ENCODE measurements around the gene DARS1.
"Not testable (repeated sequence)": the region's sequence is repeated elsewhere in the genome, so short reads cannot be mapped to it uniquely, and the experiment has no call there.

DARS1 gene

DNA sequence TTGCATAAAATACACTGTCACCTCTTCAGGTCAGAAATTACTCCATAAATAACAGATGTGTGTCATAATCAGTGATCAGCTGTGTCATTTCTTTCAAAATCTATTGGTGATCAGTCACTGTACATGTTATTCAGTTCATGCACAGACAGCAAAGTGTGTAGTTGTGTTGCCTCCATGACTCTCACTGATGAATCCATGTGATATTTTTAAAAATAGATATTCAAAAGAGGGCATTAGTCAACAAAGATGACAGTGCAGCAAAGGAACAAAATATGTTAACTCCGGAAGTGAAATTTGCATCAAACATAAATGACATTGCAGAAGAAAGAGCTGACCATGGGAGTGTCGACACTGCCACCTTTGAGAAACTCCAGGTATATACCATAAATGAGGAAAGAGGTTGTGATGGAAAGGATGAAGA, 92.0 kb downstream of the DARS1 start:
- Histone ChIP-seq H3K36me3 (ENCODE audit: control insufficient read depth, insufficient read depth, low read length) (no peaks in the 10 kb centered on the region), H3K4me3 (ENCODE audit: low read depth, low read length) (no peak overlapping the region), H3K27me3 (ENCODE audit: control insufficient read depth, insufficient read depth, low read length) (no peaks in the 10 kb centered on the region), H3K9me3 (ENCODE audit: control insufficient read depth, insufficient read depth, low read length) (no peaks in the 10 kb centered on the region), H3K9ac (ENCODE audit: low read depth, low read length) (no peak overlapping the region), H3K4me1 (ENCODE audit: control insufficient read depth, insufficient read depth, low read length) (peaks cover 5% of the 10 kb centered on the region)

DNA sequence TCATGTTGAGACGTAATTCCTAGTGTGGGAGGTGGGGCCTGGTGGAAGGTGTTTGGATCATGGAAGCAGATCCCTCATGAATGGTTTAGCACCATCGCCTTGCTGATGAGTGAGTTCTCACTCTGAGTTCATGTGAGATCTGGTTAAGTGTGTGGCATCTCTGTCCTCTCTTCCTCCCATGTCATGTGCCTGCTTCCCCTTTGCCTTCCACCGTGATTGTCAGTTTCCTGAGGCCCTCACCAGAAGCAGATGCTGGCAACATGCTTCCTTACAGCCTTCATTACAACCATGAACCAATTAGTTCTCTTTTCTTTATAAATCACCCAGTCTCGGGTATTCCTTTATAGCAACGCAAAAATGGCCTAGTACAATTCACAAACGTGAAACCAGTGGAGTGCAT, 94.6 kb downstream of the DARS1 start:
- Histone ChIP-seq H3K9ac (ENCODE audit: low read depth, low read length) (no peak overlapping the region), H3K4me3 (ENCODE audit: low read depth, low read length) (no peak overlapping the region), H3K9me3 (ENCODE audit: control insufficient read depth, insufficient read depth, low read length) (no peaks in the 10 kb centered on the region)

DNA sequence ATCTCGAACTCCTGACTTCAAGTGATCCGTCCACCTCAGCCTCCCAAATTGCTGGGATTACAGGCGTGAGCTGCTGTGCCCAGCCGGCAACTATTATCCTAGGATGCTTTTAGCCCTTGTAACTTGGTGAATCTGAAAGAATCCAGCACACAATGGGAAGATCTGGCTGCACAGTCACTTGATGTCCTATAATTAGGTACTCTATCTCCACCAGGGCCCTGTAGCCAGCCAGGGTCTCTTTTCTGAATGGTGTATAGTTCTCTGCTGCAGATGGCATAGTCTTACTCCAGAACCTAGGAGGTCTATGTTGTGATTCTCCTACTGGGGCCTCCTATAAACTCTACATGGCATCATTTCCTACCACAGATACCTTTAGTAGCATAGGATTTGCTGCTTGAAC, 95.3 kb downstream of the DARS1 start:
- H3K27me3 ChIP-seq (ENCODE audit: control insufficient read depth, insufficient read depth, low read length): no peaks in the 10 kb centered on the region
- no peaks in the 10 kb centered on the region for H3K36me3 ChIP-seq (ENCODE audit: control insufficient read depth, insufficient read depth, low read length)
- peaks cover 5% of the 10 kb centered on the region for H3K4me1 ChIP-seq (ENCODE audit: control insufficient read depth, insufficient read depth, low read length)
- H3K9ac ChIP-seq (ENCODE audit: low read depth, low read length): no peak overlapping the region
- no peak overlapping the region for H3K4me3 ChIP-seq (ENCODE audit: low read depth, low read length)
- H3K9me3 ChIP-seq (ENCODE audit: control insufficient read depth, insufficient read depth, low read length): no peaks in the 10 kb centered on the region

More for the DNA sequence above, 94.6 kb downstream of the DARS1 start:
- no peaks in the 10 kb centered on the region for H3K27me3 ChIP-seq (ENCODE audit: control insufficient read depth, insufficient read depth, low read length)
- H3K4me1 ChIP-seq (ENCODE audit: control insufficient read depth, insufficient read depth, low read length): peaks cover 5% of the 10 kb centered on the region
- H3K36me3 ChIP-seq (ENCODE audit: control insufficient read depth, insufficient read depth, low read length): no peaks in the 10 kb centered on the region

DNA sequence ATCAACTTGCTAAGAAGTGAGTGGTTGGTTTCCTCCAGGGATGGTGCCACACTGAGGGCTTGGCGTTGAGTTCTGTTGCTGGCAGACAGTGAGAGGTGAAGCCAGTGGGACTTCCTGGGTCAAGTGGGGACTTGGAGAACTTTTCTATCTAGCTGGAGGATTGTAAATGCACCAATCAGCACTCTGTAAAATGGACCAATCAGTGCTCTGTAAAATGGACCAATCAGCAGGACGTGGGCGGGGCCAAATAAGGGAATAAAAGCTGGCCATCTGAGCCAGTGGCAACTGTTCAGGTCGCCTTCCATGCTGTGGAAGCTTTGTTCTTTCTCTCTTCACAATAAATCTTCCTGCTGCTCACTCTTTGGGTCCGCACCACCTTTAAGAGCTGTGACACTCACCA, 96.8 kb downstream of the DARS1 start:
- not testable (repeated sequence) for H3K9me3 ChIP-seq (ENCODE audit: control insufficient read depth, insufficient read depth, low read length); H3K36me3 ChIP-seq (ENCODE audit: control insufficient read depth, insufficient read depth, low read length); H3K9ac ChIP-seq (ENCODE audit: low read depth, low read length); H3K27me3 ChIP-seq (ENCODE audit: control insufficient read depth, insufficient read depth, low read length); H3K4me3 ChIP-seq (ENCODE audit: low read depth, low read length); H3K4me1 ChIP-seq (ENCODE audit: control insufficient read depth, insufficient read depth, low read length)

DNA sequence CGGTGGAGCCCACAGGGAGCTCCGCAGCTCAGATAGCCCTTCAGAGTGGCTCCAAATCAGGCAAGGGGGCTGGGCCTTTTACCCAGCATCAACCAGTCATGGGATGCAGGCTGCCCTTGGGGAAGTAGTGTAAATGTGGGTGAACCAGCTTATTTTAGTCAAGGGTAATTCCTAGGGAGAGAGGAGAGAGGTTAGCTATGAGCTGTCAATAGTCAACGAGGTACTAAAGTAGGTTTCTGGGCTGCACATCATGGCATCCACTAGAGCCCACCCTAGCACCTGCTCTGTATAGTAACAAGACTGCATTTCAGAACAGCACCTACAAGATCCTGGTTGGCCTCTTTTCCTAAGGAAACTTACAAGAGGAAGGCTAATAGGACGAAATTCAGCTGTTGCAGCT, 99.7 kb downstream of the DARS1 start:
- Histone ChIP-seq H3K9me3 (ENCODE audit: control insufficient read depth, insufficient read depth, low read length) (no peaks in the 10 kb centered on the region), H3K9ac (ENCODE audit: low read depth, low read length) (no peak overlapping the region), H3K36me3 (ENCODE audit: control insufficient read depth, insufficient read depth, low read length) (no peaks in the 10 kb centered on the region), H3K4me1 (ENCODE audit: control insufficient read depth, insufficient read depth, low read length) (peaks cover 4% of the 10 kb centered on the region), H3K27me3 (ENCODE audit: control insufficient read depth, insufficient read depth, low read length) (no peaks in the 10 kb centered on the region), H3K4me3 (ENCODE audit: low read depth, low read length) (no peak overlapping the region)

DNA sequence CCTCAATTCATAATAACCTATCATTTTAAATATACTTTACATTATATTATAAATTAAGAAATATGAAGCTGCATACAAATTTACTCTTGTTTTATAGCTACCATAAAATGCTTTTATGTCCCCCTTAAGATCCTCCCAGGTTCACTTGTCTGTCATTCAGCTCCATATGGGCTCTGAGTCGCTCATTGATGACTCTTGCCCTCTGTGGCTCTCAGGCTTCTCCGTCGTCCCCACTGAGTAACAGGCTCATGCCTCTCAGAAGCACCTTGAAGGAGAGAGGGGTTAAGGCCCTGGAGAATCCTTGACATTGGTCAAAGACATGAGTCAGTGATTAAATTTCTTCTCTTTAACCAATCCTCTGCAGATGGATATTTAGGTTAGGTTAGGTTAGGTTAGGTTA, 103.0 kb downstream of the DARS1 start:
- Histone ChIP-seq H3K9me3 (ENCODE audit: control insufficient read depth, insufficient read depth, low read length) (no peaks in the 10 kb centered on the region), H3K4me1 (ENCODE audit: control insufficient read depth, insufficient read depth, low read length) (peaks cover 2% of the 10 kb centered on the region), H3K27me3 (ENCODE audit: control insufficient read depth, insufficient read depth, low read length) (no peaks in the 10 kb centered on the region), H3K9ac (ENCODE audit: low read depth, low read length) (no peak overlapping the region), H3K36me3 (ENCODE audit: control insufficient read depth, insufficient read depth, low read length) (no peaks in the 10 kb centered on the region), H3K4me3 (ENCODE audit: low read depth, low read length) (no peak overlapping the region)

DNA sequence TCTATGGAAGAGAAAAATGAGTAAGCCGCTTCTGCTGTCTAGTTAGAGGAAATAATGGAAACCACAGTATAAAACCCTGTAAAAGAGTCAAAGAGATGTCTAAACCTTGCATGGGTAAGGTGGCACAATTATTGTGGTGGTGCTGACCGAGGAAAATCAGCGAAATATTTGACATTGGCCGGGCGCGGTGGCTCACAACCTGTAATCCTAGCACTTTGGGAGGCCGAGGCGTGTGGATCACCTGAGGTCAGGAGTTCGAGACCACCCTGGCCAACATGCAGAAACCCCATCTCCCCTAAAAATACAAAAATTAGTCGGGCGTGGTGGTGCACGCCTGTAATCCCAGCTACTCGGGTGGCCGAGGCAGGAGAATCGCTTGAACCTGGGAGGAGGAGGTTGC, 108.7 kb downstream of the DARS1 start:
- not testable (repeated sequence) for H3K27me3 ChIP-seq (ENCODE audit: control insufficient read depth, insufficient read depth, low read length); H3K4me1 ChIP-seq (ENCODE audit: control insufficient read depth, insufficient read depth, low read length); H3K9me3 ChIP-seq (ENCODE audit: control insufficient read depth, insufficient read depth, low read length); H3K9ac ChIP-seq (ENCODE audit: low read depth, low read length); H3K36me3 ChIP-seq (ENCODE audit: control insufficient read depth, insufficient read depth, low read length)
- peak overlapping the region; percentile 50 for H3K4me3 ChIP-seq (ENCODE audit: low read depth, low read length)

DNA sequence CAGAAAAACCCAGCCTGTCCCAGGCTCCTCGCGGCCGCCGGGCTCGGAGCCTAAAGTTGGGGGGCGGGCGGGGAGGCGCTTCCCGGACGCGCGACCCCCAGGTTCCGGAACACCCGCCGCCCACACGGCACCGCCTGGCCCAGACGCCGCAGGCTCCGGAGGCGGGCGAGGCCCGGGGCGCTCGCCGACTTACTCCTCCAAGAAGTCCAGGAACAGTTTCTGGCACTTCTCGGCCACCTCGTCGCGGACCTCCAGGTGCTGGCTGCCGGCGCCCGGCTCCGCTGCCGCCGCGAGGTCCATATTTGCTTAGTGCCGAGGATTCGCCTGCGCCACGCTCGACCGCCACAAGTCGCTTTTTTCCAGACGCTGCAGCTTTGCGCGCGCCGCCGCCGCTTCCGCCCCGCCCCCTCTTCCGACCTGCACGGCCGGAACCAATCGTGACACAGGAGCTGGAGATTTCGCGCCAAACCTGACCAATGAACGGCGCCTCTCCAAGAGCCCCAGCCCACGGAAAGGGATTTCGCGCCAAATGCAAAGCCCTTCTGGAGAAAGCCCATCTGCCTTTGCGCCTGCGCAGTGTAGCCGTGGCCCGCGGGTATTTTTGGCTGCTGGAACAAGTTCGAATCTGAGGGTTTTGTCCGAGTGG, 109.2 kb downstream of the DARS1 start, which contains the start of gene MCM6:
Gene MCM6, minus strand, starts transcription at position 378 of the 646 bp plus-strand sequence. Its CDS starts 78 bp downstream, at position 300.
- no peaks in the 10 kb centered on the region for H3K36me3 ChIP-seq (ENCODE audit: control insufficient read depth, insufficient read depth, low read length)
- no peaks in the 10 kb centered on the region for H3K27me3 ChIP-seq (ENCODE audit: control insufficient read depth, insufficient read depth, low read length)
- H3K9me3 ChIP-seq (ENCODE audit: control insufficient read depth, insufficient read depth, low read length): no peaks in the 10 kb centered on the region
- peaks cover 6% of the 10 kb centered on the region for H3K4me1 ChIP-seq (ENCODE audit: control insufficient read depth, insufficient read depth, low read length)
- peak within 1 kb of the TSS; percentile 87 for H3K9ac ChIP-seq (ENCODE audit: low read depth, low read length)
- peak within 1 kb of the TSS; percentile 84 for H3K4me3 ChIP-seq (ENCODE audit: low read depth, low read length)

DNA sequence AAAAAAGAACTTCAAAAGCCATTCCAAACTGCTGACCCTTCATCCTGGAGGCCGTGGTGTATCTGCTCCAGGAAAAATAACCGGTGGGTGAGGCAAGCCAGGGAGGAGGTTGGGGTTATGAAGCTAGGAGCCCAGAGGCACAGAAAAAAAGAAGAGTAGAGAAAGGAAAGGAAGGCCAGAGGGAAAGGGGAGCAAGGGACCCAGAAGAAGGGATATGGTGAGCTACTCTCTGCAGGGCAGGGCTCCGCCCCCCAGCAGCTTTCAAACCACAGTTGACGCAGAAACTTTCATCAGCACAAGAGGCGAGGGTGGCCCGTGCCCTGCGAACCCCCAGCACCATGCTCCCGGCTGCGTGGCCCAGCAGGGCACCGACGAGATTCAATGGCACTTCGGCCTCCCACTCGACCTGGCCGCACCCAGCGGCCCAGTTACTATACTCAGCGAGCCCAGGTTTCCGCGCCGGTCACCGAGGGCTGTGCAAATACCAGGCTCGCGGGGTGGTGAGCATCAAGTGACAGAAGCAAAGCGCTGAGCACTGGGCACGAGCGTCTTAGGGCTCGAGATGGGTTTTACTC, 109.8 kb downstream of the DARS1 start:
- Histone ChIP-seq H3K4me1 (ENCODE audit: control insufficient read depth, insufficient read depth, low read length) (peaks cover 6% of the 10 kb centered on the region), H3K4me3 (ENCODE audit: low read depth, low read length) (peak overlapping the region; percentile 84), H3K27me3 (ENCODE audit: control insufficient read depth, insufficient read depth, low read length) (no peaks in the 10 kb centered on the region), H3K9ac (ENCODE audit: low read depth, low read length) (peak overlapping the region; percentile 87), H3K9me3 (ENCODE audit: control insufficient read depth, insufficient read depth, low read length) (no peaks in the 10 kb centered on the region), H3K36me3 (ENCODE audit: control insufficient read depth, insufficient read depth, low read length) (no peaks in the 10 kb centered on the region)

DNA sequence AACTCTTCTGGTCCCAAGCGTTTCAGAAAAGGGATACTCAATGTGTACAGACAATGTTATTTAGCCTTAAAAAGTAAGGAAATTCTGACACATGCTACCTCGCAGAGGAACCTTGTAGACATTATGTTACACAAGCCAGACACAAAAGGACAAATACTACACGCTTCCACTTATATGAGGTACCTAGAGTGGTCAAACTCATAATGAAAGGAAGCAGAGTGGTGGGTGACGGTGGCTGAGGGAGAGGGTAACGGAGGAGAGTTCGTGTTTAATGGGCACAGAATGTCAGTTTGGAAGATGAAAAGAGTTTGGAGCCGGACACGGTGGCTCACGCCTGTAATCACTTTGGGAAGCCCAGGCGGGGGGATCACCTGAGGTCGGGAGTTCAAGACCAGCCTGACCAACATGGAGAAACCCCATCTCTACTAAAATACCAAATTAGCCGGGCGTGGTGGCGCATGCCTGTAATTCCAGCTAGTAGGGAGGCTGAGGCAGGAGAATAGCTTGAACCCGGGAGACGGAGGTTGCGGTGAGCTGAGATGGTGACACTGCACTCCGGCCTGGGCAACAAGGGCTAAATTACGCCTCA, 110.6 kb downstream of the DARS1 start:
- peak overlapping the region; percentile 84 for H3K4me3 ChIP-seq (ENCODE audit: low read depth, low read length)
- H3K36me3 ChIP-seq (ENCODE audit: control insufficient read depth, insufficient read depth, low read length): no peaks in the 10 kb centered on the region
- peaks cover 6% of the 10 kb centered on the region for H3K4me1 ChIP-seq (ENCODE audit: control insufficient read depth, insufficient read depth, low read length)
- H3K27me3 ChIP-seq (ENCODE audit: control insufficient read depth, insufficient read depth, low read length): no peaks in the 10 kb centered on the region
- no peak overlapping the region for H3K9ac ChIP-seq (ENCODE audit: low read depth, low read length)
- no peaks in the 10 kb centered on the region for H3K9me3 ChIP-seq (ENCODE audit: control insufficient read depth, insufficient read depth, low read length)

DNA sequence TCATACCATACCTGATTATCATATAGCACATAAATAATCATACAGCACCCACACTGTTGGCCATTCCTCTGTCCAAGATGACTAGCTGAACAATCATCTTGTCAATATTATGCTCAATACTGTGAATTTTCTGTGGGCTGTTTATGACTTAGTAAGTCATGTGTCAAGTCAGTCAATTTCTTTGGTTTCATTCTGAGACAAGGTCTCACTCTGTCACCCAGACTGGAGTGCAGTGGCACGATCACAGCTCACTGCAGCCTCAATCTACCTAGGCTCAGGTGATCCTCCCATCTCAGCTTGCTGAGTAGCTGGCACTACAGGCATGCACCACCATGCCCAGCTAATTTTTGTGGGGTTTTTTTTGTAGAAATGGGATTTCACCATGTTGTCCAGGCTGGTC, 114.9 kb downstream of the DARS1 start:
- Histone ChIP-seq H3K9me3 (ENCODE audit: control insufficient read depth, insufficient read depth, low read length) (no peaks in the 10 kb centered on the region), H3K9ac (ENCODE audit: low read depth, low read length) (no peak overlapping the region), H3K4me1 (ENCODE audit: control insufficient read depth, insufficient read depth, low read length) (peaks cover 6% of the 10 kb centered on the region), H3K4me3 (ENCODE audit: low read depth, low read length) (no peak overlapping the region), H3K36me3 (ENCODE audit: control insufficient read depth, insufficient read depth, low read length) (peaks cover 12% of the 10 kb centered on the region), H3K27me3 (ENCODE audit: control insufficient read depth, insufficient read depth, low read length) (no peaks in the 10 kb centered on the region)

DNA sequence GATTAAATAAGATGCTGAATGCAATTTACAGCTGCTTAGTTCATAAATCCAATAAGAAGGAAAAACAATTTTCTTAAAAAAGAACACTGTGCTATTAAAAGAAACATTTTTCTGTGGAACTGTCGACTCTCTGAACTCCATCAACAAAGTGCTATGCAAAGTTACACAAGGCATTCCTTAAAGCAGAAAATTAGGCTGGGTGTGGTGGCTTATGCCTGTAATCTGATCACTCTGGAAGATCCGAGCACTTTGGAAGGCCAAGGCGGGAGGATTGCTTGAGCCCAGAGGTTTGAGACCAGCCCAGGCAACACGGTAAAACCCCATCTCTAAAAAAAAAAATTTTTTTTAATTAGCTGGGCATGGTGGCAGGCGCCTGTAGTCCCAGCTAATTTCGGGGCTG, 122.2 kb downstream of the DARS1 start:
- H3K27me3 ChIP-seq (ENCODE audit: control insufficient read depth, insufficient read depth, low read length): no peaks in the 10 kb centered on the region
- peaks cover 37% of the 10 kb centered on the region for H3K36me3 ChIP-seq (ENCODE audit: control insufficient read depth, insufficient read depth, low read length)
- no peak overlapping the region for H3K4me3 ChIP-seq (ENCODE audit: low read depth, low read length)
- no peak overlapping the region for H3K9ac ChIP-seq (ENCODE audit: low read depth, low read length)
- no peaks in the 10 kb centered on the region for H3K4me1 ChIP-seq (ENCODE audit: control insufficient read depth, insufficient read depth, low read length)
- H3K9me3 ChIP-seq (ENCODE audit: control insufficient read depth, insufficient read depth, low read length): no peaks in the 10 kb centered on the region
